Measurements from ENCODE around the gene STN1. TPM values are rescaled to one million over a fixed set of nuclear protein-coding genes. Genes with fewer than 3 reads are reported as not detected.
A peak's percentile ranks its signal among the peaks of the same experiment; 100 is the strongest.

Gene STN1
- total RNA-seq, 1 donor: 34.9 TPM

DNA sequence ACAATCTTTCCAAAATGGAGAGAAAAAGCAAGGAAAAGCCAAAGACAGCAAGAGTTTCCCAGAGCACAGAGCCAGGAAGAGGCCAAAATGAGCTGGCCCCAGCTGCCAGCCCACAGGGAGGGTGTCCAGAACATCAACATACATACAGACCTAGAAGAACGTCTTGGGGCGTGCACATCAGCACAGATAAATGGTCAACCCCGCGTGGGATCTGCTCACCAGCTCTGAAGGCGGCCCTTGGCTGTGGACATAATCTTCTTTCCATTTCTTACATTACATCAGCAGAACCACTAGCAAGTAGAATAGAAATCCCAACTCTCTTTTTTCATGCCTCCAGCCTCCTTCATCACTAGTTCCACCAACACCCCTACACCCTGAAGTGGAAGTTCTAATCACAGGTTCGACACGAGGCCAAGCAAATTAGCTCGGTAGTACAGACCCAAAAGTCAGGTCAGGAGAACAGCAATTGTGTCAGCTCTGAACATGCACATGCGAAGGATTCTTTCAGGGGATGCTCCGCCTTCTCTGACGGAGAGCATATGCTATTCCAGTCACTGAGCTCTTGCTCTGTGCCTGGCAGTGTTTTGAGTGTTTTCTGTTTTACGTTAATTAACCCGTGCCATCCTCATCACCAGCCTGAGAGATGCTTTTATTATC is 79.0 kb downstream of the STN1 start:
- DNase-seq (ENCODE audit: low read depth): peak; percentile 47
- TF ChIP-seq, protein P1, sequence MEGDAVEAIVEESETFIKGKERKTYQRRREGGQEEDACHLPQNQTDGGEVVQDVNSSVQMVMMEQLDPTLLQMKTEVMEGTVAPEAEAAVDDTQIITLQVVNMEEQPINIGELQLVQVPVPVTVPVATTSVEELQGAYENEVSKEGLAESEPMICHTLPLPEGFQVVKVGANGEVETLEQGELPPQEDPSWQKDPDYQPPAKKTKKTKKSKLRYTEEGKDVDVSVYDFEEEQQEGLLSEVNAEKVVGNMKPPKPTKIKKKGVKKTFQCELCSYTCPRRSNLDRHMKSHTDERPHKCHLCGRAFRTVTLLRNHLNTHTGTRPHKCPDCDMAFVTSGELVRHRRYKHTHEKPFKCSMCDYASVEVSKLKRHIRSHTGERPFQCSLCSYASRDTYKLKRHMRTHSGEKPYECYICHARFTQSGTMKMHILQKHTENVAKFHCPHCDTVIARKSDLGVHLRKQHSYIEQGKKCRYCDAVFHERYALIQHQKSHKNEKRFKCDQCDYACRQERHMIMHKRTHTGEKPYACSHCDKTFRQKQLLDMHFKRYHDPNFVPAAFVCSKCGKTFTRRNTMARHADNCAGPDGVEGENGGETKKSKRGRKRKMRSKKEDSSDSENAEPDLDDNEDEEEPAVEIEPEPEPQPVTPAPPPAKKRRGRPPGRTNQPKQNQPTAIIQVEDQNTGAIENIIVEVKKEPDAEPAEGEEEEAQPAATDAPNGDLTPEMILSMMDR (IDR thresholded peaks at IDR 0.05; ENCODE audit: insufficient read depth, low read length): no peak
- no peak overlapping the region for H3K4me3 ChIP-seq (ENCODE audit: low read depth, low read length)

DNA sequence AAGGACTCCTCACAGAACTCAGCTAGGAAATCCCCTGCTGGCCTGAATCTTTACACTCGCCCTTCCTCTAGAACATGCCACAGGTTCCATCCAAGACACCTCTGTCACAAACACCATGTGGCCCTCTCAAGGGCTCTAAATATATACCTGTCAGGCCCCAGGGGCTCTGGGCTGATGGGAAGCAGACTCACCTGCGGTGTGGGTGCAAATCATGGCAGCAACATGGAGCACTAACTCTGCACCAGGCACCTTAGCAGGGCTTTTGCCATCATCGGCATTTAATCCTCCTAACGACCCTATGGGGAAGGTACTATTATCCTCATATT is 80.0 kb downstream of the STN1 start:
- H3K4me3 ChIP-seq (ENCODE audit: low read depth, low read length): no peak overlapping the region
- TF ChIP-seq, protein P1 (IDR thresholded peaks at IDR 0.05; ENCODE audit: insufficient read depth, low read length): no peak
- DNase-seq (ENCODE audit: low read depth): no peak

DNA sequence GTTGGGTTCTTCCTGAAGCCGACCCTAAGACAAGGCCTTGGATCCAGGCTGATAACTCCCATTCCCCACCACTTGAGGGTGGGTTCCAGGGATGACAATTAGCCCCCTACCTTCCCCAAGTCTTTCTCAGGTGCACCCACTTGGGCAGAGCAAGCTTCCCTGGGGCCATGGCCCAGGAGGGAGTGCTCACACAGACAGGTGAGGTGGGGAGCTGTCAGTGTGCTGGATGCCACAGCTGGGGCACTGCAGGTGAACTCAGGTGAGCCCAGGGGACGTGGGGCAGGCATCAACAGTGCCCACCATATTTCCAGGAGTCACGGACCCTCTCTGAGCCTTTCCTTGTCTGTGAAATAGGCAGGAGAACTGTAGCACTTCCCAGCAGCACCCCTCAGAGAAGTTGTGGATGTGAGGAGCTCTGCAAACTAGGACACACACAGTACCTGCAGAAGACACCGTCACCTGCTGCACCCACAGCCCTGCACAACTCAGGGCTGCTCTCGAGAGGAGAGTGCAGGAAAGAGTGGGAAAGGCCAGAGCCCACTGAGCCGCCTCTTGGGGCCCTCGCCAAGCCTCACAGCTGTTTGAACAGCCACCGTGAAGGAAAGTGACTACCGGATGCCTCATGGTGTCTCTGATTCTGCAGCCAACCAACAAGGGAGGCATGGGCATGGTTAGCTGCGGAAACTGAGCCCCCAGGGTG is 80.5 kb downstream of the STN1 start:
- TF ChIP-seq, protein P1 (IDR thresholded peaks at IDR 0.05; ENCODE audit: insufficient read depth, low read length): no peak
- no peak for DNase-seq (ENCODE audit: low read depth)
- H3K4me3 ChIP-seq (ENCODE audit: low read depth, low read length): no peak overlapping the region

DNA sequence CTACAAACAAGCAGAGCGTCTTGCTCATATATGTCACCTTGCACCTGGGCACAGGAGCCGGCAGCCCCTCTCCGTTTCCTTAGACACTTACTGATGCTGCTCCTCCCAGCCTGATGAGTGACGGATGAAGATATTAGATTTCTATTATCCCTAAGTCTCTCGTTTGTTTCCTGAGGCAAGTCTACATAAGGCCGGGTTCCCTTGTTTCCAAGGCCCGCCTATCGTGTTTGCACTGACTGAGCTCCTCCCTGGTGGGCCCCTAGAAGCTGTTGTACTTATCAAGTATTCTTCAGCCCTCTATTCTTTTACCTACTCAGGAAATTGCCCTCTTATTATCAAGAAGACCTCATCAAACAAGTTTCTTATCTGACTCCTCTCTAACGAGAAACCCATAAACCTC is 81.1 kb downstream of the STN1 start:
- no peak overlapping the region for H3K4me3 ChIP-seq (ENCODE audit: low read depth, low read length)
- TF ChIP-seq, protein P1 (IDR thresholded peaks at IDR 0.05; ENCODE audit: insufficient read depth, low read length): no peak
- DNase-seq (ENCODE audit: low read depth): no peak

DNA sequence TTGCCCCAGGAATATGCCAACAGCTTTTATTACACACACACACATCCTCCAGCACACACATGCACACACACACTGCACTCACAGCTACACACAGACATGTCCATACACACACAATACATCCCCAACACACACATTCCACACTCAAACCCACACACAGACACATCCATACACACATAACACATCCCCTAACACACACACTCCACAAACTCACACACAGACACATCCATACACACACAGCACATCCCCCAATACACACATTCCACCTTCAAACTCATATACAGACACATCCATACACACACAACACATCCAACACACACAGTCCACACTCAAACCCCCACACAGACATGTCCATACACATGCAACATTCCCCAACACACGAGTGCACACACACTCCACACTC is 81.7 kb downstream of the STN1 start:
- H3K4me3 ChIP-seq (ENCODE audit: low read depth, low read length): no peak overlapping the region
- TF ChIP-seq, protein P1 (IDR thresholded peaks at IDR 0.05; ENCODE audit: insufficient read depth, low read length): no peak
- DNase-seq (ENCODE audit: low read depth): no peak

DNA sequence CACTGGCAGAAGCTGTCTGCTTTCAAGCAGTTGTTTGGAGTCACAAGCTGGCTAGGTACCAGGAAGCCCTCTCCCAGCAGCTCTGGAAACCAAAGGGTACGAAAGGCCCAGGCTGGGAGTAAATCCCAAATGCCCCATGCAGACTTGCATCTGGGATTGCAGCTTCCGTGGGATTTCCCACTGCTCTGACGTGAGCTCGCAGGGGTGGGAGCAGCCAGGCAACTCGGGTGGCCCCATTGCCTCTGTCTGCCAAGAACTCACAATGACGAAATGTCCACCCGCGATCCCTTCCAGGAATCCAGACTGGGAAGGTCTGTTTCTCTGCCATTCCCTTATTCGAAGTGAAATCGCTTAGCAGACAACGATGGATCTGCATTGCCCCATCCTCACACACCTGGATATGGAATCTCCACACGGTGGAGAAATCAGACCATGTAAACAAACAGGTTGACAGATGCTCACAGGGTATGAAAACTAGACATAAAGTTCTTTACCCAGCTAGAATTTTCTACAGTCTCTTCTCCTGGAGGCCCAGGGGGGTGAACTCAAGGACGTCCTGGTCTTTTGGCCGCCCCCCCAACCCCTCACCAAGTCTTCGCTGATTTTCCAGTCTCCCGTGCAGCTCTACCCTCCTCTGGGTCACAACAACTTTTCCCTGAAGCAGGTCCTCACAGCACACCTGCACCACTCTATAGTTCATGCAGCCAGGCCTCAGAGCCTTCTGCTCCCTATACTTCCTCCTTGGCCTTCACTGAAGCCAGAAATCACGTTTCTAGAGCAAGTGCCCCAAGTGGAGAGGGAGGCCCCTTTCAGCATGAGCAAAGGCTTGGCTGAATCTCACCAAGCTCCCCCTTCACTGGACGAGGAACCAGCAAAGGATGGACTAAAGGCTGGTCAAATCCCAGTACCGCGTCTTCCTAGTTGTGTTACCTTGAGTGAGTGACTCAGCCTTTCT is 82.6 kb downstream of the STN1 start:
- peak; percentile 95 for DNase-seq (ENCODE audit: low read depth)
- TF ChIP-seq, protein P1 (IDR thresholded peaks at IDR 0.05; ENCODE audit: insufficient read depth, low read length): no peak
- no peak overlapping the region for H3K4me3 ChIP-seq (ENCODE audit: low read depth, low read length)

All from fibroblast of the aortic adventitia (primary cell).